Type B pancreatic cell (in vitro differentiated cells): ENCODE measurements around the gene UBE3D. TPM values are rescaled to one million over a fixed set of nuclear protein-coding genes. Genes with fewer than 3 reads are reported as not detected.

Experiments
- DNase-seq: peaks from one replicate; pipeline ENCODE4 v3.0.0; 2021; ENCODE audit warnings: mixed read lengths; ENCODE audit not compliant: unreplicated experiment; ENCODE audit errors: extremely low spot score
- H3K27ac Mint-ChIP-seq: 2 replicates; pipeline ENCODE4 v1.8.0; 2021; ENCODE audit warnings: mild to moderate bottlenecking, mixed read lengths
- H3K27me3 Mint-ChIP-seq: 2 replicates; pipeline ENCODE4 v1.8.0; 2021; ENCODE audit warnings: mixed read lengths
- H3K36me3 Mint-ChIP-seq: 2 replicates; pipeline ENCODE4 v1.8.0; 2021; ENCODE audit warnings: mixed read lengths
- H3K4me1 Mint-ChIP-seq: one replicate; pipeline ENCODE4 v1.8.0; 2021; ENCODE audit warnings: mixed read lengths; ENCODE audit not compliant: unreplicated experiment
- H3K4me3 Mint-ChIP-seq: 2 replicates; pipeline ENCODE4 v1.8.0; 2021; ENCODE audit warnings: mild to moderate bottlenecking, mixed read lengths
- H3K9me3 Mint-ChIP-seq: 2 replicates; pipeline ENCODE4 v1.8.0; 2021; ENCODE audit warnings: mixed read lengths
- CTCF ChIP-seq: fragments of 200-600 bp; sonication (generic); conservative IDR thresholded peaks from 2 replicates; pipeline ENCODE4 v1.5.0; 2021; ENCODE audit warnings: antibody characterized with exemption, mild to moderate bottlenecking
- total RNA-seq: library from RNA; stranded (reverse); gene quantifications from 2 replicates; pipeline ENCODE4 v1.2.1, GENCODE V29; 2021; ENCODE audit warnings: low replicate concordance

Gene UBE3D
- total RNA-seq, 1 donor from 2014 or later = 20.0 TPM

- H3K9me3 Mint-ChIP-seq = peaks cover 5% of the 10 kb centered on the region
- H3K36me3 Mint-ChIP-seq = peaks cover 9% of the 10 kb centered on the region
- no peak for DNase-seq
- TF ChIP-seq CTCF = no peak
- H3K4me1 Mint-ChIP-seq = no peaks in the 10 kb centered on the region
- H3K4me3 Mint-ChIP-seq = no peak overlapping the region
- no peak overlapping the region for H3K27ac Mint-ChIP-seq
- H3K27me3 Mint-ChIP-seq = no peaks in the 10 kb centered on the region
Measured at GRCh38 chr6:82976179-82976578, 89.5 kb downstream of the UBE3D start.

- H3K27ac Mint-ChIP-seq = no peak overlapping the region
- DNase-seq = no peak
- peaks cover 5% of the 10 kb centered on the region for H3K9me3 Mint-ChIP-seq
- no peak for TF ChIP-seq CTCF
- no peaks in the 10 kb centered on the region for H3K27me3 Mint-ChIP-seq
- H3K4me1 Mint-ChIP-seq = no peaks in the 10 kb centered on the region
- no peak overlapping the region for H3K4me3 Mint-ChIP-seq
- peaks cover 9% of the 10 kb centered on the region for H3K36me3 Mint-ChIP-seq
Measured at GRCh38 chr6:82971877-82972460, 93.7 kb downstream of the UBE3D start.

- Mint-ChIP-seq H3K9me3 (peaks cover 5% of the 10 kb centered on the region), H3K4me1 (no peaks in the 10 kb centered on the region), H3K27ac (no peak overlapping the region), H3K27me3 (no peaks in the 10 kb centered on the region), H3K4me3 (no peak overlapping the region), H3K36me3 (peaks cover 12% of the 10 kb centered on the region)
- TF ChIP-seq CTCF = no peak
- DNase-seq = no peak
Measured at GRCh38 chr6:82970839-82971238, 94.8 kb downstream of the UBE3D start.

- Mint-ChIP-seq H3K36me3 (peaks cover 13% of the 10 kb centered on the region), H3K27ac (no peak overlapping the region), H3K9me3 (peaks cover 5% of the 10 kb centered on the region), H3K4me3 (no peak overlapping the region), H3K27me3 (no peaks in the 10 kb centered on the region), H3K4me1 (no peaks in the 10 kb centered on the region)
- DNase-seq = no peak
- no peak for TF ChIP-seq CTCF
Measured at GRCh38 chr6:82968708-82969107, 96.9 kb downstream of the UBE3D start.

- no peak for TF ChIP-seq CTCF
Measured at GRCh38 chr6:82963191-82963925, 102.3 kb downstream of the UBE3D start.

More at GRCh38 chr6:82963191-82963925, 102.3 kb downstream of the UBE3D start:
- H3K27me3 Mint-ChIP-seq = no peaks in the 10 kb centered on the region
- H3K9me3 Mint-ChIP-seq = no peaks in the 10 kb centered on the region
- peaks cover 3% of the 10 kb centered on the region for H3K4me1 Mint-ChIP-seq
- peak overlapping the region; percentile 64 for H3K27ac Mint-ChIP-seq
- DNase-seq = no peak
- H3K4me3 Mint-ChIP-seq = no peak overlapping the region
- peaks cover 21% of the 10 kb centered on the region for H3K36me3 Mint-ChIP-seq
